Fibroblast of skin of right biceps (primary cell): ENCODE results near the gene CACNA1B.
"Not testable (repeated sequence)": the region's sequence is repeated elsewhere in the genome, so short reads cannot be mapped to it uniquely, and the experiment has no call there.

Source experiments
- DNase-seq: peaks from one replicate; pipeline ENCODE4 v3.0.0-alpha.2; 2013

Gene CACNA1B

GRCh38 chr9:137866226-137867141, 11.1 kb upstream of the CACNA1B start:
- no peak for DNase-seq

DNA sequence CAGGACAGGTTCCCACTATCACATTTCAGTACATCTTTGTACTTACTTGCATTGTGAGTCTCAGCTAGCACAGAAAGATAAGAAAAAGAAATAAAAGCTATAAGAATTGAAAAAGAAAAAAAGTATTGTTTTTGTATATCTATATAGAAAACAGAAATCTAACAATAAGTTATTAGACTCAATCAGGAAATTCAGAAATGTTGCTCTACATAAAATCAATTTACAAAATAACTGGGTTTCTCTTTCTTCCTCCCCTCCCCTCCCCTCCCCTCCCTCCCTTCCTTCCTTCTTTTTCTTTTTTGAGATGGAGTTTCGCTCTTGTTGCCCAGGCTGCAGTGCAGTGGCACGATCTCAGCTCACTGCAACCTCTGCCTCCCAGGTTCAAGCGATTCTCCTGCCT, 7.2 kb upstream of the CACNA1B start:
- no peak for DNase-seq

DNA sequence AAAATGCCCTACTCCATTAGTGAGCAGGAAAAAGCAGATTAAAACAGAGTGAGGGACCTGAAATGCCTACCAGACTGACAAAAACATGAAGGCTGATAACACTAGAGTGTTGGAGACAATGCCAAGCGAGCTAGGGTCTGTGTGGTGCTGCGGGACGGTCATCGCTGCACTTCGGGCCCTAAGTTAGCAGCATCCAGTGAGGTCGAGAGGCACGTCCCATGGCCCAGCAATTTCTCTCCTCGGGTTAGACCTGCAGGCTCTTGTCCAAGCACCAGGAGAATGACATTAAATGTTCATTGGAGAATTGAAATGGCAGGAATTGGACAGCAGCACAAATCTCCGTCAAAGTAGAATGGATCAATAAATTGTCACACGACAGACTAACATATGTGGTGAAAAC, 5.3 kb upstream of the CACNA1B start:
- DNase-seq = no peak

- no peak for DNase-seq
Observed at GRCh38 chr9:137873408-137873807, 4.2 kb upstream of the CACNA1B start.

DNA sequence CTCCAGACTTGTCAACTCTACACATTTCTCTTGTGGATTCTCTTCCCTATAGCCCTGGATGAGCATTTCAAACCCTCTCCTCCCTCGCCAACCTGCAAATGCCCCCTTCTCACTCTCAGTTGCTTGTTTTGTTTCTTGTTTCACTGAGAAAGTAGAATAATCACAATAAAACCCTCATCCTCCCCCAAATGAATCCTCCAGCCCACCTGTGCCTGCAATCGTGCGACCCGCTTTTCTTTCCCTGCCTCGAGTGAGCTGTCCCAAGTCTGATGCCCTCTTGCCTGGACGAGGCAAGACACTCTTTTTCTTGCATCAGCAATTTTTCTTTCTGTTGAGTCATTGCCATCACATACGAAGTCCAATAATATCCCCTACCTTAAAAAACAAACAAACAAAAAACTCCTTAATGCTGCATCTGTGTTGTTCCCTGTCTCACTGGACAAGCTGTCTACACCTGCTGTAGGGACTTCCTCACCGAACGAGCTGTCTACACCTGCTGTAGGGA, 3.7 kb upstream of the CACNA1B start:
- no peak for DNase-seq

DNA sequence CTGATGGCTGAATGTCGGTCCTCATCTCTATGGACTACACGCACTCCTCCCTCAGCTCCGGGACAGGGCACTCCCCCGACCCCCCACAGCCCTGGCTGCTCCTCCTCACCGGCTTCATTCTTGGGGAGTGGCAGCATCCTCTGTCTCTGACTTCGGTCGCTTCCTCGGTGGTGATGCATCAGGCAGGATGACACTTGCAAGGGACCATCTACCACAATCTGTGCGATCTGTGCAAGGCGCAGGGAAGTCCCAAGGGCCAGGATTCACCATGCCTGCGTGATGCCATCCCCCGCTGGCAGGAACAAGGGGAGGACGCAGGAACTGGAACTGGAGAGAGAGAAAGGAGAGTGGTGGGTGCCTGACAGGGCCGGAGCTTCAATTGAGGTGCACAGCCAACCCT, 2.2 kb upstream of the CACNA1B start:
- no peak for DNase-seq

DNA sequence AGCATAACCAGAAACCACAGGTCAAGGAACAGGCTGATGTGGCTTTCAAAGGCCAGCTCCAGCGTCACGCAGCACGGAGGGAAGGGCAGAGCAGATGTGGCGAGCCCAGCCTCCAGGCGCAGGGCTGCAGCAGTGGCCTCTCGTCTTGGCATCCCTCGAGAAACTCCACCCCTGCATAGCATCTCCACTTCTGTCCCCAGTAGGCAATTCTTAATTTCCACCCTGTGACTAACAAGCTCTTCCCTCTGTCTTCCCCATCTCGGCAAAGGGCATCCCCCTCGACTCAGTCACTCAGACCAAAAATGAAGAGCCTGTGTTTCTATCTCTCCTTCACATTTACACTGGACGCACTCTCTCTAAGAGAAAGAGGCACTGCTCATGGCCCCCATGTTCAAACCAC, 1.7 kb upstream of the CACNA1B start:
- no peak for DNase-seq

DNA sequence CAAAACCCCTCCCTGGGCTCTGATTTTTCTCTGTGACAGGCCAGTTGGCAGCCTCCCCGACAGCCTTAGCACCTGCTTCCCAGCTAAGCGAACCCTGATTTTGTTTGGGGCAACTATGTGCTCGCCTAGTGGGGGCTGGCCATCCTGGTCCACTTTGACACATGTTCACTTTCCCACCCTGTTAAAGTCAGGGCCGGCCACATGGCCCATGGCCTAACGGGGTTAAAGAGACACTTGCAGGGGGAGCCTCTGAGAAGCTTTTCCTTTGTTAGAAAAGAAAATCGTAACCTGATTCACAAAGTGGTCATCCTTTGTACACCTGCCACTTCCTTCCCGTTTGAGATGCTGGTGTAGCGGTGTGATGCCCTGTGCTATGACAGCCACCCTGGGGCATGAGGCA, 1.3 kb upstream of the CACNA1B start:
- DNase-seq = no peak

GRCh38 chr9:137876781-137877386, 698 bp upstream of the CACNA1B start:
- no peak for DNase-seq

- peak; percentile 27 for DNase-seq
Observed at GRCh38 chr9:137878146-137878941, 762 bp downstream of the CACNA1B start.

DNA sequence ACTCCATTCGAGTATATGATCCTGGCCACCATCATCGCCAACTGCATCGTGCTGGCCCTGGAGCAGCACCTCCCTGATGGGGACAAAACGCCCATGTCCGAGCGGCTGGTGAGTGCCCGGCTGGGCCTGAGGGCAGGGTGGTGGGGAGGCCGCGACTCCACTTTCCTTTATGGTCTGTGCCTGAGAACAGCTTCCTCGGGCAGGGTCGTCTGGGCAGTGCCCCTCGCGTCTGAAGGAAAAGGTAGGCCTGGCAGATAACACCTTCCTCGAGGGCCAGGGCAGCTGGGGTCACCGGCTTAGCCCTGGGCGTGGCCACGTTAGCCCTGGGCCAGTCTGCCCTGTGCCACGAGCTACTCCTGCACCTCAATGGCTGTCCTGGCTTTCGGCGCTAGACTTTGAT, 1.5 kb downstream of the CACNA1B start:
- DNase-seq = no peak

DNA sequence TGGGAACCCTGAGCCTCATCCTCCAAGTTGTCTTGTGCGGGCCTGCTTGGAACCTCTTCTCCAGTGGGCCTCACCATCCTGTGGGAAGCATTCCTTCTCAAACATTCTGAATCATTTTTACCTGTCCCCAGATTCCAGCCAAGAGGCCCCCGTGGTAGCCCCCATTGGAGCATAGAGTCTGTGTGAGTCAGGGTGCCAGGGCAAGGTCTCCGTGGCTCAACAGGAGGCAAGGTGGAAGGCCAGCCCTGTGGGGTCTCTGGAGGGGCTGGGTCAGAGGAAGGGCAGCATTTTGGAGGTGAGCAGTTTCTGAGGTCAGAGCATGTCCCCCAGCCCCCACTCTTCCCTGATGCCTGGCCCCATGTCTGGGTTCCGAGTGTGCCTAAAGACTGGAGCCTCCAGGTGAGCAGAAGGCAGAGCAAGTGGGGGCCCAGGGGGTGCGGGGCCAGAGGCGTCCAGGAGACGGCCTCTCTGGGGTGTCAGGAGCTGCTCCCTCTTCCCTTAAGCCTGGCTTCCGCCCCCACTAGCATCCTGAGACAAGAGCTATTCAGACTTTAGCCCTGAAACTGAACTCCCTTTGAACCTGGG, 2.1 kb downstream of the CACNA1B start:
- DNase-seq = no peak

GRCh38 chr9:137880160-137880975, 2.8 kb downstream of the CACNA1B start:
- no peak for DNase-seq

- DNase-seq = no peak
Observed at GRCh38 chr9:137880976-137881530, 3.5 kb downstream of the CACNA1B start.

GRCh38 chr9:137881591-137882505, 4.3 kb downstream of the CACNA1B start:
- no peak for DNase-seq

GRCh38 chr9:137882506-137882821, 4.9 kb downstream of the CACNA1B start:
- DNase-seq = no peak

- DNase-seq = not testable (repeated sequence)
Observed at GRCh38 chr9:137883977-137884376, 6.4 kb downstream of the CACNA1B start.

DNA sequence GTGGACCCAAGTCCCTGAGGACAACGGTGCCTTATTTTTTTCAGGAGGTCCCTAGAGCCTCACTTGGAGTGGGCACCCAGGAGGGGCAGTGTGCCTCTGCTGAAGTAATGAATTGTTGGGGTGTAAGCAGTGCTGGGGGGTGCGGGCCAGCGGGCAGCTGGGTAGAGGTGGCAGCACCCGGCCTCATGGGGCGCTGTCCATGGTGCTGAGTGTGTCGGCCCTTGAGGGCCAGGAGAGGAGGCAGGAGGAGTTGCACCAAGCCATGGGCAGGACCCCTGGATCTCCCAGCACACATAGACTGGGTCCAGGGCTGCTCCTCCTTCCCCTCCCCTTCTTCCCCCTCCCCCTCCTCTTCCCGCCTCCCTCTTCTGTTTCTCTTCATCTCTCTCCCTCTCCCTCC, 7.0 kb downstream of the CACNA1B start:
- DNase-seq = not testable (repeated sequence)

- not testable (repeated sequence) for DNase-seq
Observed at GRCh38 chr9:137885121-137885520, 7.5 kb downstream of the CACNA1B start.

DNA sequence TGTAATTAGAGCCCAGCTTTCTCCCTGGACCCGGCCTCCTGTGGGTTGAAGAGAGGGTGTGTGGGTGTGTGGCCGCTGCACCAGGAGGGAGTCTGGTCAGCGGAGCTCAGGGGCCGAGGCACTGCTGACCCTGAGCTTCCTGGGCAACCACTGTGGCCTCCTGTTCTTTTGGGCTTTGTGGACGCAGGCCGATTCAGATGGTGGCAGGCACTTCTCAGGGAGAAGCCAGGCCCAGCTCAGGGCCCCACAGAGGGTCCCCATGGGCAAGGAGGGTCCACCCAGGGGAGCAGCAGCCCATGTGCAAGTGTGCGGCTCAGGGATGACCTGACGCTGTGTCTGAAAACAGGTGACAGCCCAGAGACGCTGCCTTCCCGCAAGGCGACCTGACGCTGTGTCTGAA, 11.0 kb downstream of the CACNA1B start:
- DNase-seq = not testable (repeated sequence)

DNA sequence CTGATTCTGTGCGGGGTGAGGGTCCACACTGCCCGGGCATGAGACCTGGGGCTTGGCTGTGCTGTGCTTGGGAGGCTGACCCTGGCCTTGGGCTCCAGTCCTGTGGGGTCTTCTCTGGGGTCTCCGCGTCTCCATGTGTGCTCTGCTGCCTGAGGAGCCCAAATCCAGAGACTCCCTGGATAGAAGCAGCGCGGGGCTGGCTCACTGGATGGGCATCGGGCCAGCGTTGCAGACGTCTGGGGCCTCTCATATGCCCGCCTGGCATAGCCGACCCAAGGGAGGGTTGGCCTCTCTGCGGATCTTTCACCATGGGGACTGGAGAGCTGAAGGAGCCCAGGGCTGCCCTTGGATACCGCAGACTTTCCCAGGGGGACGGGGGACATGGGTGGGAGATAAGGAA, 12.4 kb downstream of the CACNA1B start:
- not testable (repeated sequence) for DNase-seq
